Choroid plexus epithelial cell (primary cell): ENCODE measurements around the gene GMEB2.
"Not testable (repeated sequence)": the region's sequence is repeated elsewhere in the genome, so short reads cannot be mapped to it uniquely, and the experiment has no call there.

Source experiments
- DNase-seq: peaks from one replicate; pipeline ENCODE4 v3.0.0-alpha.2; 2010; ENCODE audit warnings: low read depth
- H3K4me3 ChIP-seq: 2 replicates; pipeline ENCODE4 v1.5.1; 2011; ENCODE audit warnings: low read depth, mild to moderate bottlenecking, control low read depth, low read length, moderate library complexity
- TF ChIP-seq, protein P1 (sequence below): conservative IDR thresholded peaks from 2 replicates; pipeline ENCODE4 v1.5.1; 2011; ENCODE audit warnings: low read depth, mild to moderate bottlenecking, control low read depth, inconsistent platforms, low read length, moderate library complexity

Gene GMEB2

DNA sequence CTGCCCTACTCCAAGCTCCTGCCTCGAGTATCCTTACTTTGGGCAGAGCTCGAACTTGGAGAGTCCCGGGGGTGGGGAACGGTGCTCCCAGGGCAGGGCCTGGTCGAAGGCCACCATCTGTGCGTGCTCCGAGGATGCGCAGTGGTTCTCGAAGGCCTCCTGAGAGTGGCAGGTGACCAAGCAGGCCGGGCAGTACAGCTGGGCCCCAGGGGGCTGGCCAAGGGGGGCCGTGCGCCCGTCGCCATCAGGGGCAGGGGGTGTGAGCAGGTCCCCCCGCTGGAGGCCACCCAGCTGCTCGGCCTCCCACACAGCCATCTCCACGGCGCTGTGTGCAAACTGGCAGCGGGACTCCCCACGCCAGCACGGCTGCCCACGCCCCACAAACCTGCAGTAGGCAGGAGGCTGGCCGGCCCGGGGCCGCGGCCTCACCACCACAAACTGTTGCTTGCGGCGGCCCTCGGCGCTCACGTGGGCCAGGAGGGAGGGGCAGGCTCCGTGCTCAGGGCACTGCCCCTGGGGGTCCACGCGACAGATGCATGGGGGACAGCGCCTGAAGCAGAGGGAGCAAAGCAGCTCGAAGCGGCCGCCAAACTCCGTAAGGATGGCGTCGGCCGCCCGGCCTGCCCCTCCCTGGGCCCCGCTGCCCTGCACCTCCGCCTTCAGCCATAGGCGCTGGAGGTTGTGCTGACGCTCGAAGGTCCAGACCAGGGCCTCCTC, 54.7 kb downstream of the GMEB2 start:
- TF ChIP-seq, protein P1, sequence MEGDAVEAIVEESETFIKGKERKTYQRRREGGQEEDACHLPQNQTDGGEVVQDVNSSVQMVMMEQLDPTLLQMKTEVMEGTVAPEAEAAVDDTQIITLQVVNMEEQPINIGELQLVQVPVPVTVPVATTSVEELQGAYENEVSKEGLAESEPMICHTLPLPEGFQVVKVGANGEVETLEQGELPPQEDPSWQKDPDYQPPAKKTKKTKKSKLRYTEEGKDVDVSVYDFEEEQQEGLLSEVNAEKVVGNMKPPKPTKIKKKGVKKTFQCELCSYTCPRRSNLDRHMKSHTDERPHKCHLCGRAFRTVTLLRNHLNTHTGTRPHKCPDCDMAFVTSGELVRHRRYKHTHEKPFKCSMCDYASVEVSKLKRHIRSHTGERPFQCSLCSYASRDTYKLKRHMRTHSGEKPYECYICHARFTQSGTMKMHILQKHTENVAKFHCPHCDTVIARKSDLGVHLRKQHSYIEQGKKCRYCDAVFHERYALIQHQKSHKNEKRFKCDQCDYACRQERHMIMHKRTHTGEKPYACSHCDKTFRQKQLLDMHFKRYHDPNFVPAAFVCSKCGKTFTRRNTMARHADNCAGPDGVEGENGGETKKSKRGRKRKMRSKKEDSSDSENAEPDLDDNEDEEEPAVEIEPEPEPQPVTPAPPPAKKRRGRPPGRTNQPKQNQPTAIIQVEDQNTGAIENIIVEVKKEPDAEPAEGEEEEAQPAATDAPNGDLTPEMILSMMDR: no peak
- DNase-seq: no peak
- no peak overlapping the region for H3K4me3 ChIP-seq

DNA sequence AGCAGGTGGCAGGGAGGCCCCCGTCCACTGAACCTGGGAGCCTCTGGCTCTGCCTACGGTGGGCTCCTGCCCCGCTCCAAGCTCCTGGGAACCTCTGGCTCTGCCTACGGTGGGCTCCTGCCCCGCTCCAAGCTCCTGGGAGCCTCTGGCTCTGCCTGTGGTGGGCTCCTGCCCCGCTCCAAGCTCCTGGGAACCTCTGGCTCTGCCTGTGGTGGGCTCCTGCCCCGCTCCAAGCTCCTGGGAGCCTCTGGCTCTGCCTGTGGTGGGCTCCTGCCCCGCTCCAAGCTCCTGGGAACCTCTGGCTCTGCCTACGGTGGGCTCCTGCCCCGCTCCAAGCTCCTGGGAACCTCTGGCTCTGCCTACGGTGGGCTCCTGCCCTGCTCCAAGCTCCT, 55.8 kb downstream of the GMEB2 start:
- not testable (repeated sequence) for DNase-seq, H3K4me3 ChIP-seq

DNA sequence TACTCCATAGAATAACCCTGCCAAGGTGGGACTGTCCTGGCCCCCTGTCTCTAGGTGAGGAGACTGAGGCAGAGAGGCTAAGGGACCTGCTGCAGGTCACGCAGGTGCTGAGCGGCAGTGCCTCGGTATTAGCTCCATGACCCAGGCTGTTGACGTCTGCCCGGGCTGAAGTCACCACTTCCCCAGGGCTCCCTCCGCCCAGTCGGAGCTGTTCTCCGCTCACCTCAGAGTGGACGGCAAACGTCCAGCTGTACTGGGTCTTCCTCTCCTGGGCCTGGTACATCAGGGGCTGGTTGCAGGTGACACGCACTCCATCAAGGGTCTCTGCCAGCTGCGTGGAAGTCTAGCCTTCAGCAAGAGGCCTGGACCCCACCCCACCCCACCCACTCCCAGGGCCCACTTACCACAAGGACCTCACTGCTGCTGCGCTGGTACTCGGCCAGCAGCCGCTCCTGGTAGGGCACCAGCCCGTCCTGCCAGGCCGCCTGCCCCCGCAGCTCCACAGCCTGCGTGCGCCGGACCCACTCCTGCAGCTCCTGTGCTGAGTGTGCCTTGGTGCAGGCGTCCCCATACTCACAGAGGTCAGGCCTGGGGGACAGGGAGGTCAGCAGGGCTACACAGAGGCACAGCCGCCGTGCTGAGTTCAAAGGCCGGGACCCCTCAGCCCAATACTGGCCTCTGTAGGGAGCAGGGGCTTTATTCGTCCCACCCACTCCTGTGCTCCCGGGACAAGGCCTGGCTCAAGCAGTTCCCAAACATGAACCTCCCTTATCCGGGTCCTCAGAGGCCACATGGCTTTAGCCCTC, 56.4 kb downstream of the GMEB2 start:
- DNase-seq: no peak
- no peak overlapping the region for H3K4me3 ChIP-seq
- TF ChIP-seq, protein P1: no peak

DNA sequence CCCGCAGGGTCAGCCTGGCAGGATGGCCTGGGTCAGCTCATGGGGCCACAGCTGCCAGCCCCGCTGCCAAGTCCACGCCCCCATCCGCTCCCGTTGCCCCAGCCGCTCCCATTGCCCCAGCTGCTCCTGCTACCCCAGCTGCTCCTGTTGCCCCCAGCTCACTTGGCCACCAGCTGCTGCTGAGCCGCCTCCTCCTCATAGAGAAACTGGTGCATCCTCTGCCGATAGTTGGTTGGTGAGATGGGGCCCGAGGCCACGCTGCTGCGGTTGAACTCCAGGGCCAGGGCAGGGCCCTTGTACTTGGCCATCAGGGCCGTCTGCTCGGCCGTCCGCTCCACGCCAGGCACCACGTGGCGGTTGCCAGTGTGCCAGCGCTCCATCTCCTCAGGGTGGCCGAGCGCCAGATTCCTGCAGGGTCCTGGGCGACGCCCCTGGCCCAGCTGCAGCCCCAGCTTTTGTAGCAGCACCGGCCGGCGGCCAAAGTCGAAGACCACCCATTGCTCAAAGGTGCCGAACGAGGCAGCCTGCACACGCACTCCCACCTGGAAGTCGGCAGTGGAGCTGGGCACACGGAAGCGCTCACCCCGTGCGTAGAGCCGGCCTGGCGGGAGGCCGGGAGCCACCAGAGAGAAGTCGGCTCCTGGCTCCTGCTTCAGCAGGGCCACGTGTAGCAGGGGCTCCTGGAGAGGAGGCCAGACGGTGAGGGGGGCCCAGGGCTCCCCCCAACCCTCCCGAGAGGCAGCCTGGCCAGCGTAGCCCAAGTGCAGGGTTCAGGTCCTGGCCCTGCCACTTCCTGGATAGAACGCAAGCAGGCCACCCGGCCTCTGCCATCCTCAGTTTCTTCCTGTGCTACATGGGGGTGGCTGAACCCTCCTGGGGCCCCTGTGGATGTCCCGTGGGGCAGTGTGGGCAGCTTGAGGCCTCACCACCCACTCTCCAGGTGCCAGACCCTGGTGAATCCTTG, 57.6 kb downstream of the GMEB2 start:
- TF ChIP-seq, protein P1: no peak
- no peak for DNase-seq
- H3K4me3 ChIP-seq: no peak overlapping the region

DNA sequence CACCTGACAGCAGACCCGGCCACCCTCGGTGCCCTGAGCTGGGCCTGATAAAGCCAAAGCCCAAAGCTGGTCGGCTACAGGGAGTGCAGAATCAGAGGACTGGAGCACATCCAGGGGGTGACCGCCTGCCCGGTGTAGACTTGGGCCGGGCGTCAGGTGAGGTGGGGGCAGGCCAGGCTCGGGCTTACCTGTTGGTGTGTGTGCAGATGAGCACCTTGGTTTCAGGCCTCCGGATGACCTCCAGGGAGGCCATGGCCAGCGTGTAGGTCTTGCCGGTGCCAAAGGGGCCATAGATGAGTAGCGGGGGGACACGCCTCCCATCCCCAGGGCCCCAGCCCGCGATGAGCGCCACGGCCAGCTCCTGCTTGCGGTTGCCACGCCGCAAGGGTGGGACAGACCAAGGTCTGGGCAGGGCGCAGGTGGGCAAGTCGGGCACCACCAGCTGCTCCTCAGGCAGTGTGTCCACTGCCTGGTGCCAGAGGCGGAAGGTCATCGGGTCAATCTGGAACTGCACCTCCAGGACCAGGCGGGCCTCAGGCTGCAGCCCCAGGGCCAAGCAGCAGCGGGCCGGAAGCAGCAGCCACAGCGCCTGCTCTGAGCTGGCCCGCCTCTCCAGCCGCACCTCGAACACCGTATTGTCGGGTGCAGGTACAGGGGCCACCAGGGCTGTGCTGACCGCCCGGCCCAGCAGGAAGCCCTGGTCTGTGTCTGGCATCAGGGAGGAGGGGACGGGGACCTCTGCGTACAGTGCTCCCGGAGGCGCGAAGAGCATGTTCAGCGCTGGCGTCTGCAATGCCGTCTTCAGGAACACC, 58.5 kb downstream of the GMEB2 start:
- no peak overlapping the region for H3K4me3 ChIP-seq
- TF ChIP-seq, protein P1: no peak
- DNase-seq: no peak

DNA sequence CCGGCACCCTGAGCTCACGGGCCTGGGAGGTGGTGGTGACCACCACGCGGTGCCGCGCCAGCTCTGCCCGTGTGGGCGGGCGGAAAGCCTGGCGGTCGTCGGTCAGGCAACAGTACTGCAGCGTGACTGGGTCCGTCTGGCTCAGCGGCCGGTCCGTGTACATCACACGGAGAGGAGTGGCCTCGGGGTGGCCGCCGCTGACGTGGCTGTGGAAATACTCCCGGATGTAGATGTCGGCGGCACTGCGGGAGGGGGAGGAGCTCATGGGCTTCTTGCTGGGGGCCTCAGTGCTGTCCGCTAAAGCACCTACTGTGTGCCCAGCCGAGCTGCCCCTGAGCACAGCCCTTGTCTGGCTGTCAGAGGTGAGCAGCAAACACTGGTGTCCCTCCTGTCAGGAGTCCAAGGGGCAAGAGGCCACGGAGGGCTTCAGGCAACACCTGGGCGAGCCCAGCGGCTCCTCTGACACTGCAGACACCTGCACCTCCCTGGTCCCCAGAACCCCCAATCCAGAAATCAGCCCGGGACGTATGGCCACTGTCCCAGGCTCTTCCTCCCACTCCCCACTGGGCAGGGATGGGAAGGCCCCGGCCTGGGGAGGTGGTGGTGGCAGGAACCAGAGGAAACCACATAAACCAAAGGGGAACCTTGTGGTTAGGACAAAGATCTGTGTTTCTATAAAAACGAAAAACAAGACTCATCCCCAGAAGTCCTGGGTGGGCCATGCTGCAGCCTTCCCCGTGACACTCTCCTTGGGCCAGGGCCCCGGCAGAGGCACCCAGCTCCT, 59.3 kb downstream of the GMEB2 start:
- TF ChIP-seq, protein P1: no peak
- H3K4me3 ChIP-seq: no peak overlapping the region
- DNase-seq: peak; percentile 72
